ENCODE results near the gene CRMP1.

DNA sequence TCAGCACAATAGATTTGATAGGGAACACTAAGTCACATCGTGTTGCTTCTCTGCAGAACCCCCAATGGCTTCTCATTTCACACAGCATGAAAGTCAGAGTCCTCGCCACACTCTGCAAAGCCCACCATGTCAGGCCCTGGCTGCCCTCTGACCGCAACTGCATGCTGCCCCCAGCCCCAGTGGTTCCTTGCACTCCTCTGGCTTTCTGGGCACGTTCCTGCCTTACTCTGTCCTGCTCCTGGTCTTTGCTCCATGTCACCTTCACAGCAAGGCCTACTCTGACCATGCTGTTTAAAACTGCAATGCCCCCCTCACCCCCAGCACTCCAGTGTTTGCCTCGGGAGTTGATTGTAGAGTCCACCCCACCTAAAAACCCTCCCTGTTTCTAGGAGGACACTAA lies 103.7 kb downstream of the CRMP1 start:
- TF ChIP-seq, protein P1, sequence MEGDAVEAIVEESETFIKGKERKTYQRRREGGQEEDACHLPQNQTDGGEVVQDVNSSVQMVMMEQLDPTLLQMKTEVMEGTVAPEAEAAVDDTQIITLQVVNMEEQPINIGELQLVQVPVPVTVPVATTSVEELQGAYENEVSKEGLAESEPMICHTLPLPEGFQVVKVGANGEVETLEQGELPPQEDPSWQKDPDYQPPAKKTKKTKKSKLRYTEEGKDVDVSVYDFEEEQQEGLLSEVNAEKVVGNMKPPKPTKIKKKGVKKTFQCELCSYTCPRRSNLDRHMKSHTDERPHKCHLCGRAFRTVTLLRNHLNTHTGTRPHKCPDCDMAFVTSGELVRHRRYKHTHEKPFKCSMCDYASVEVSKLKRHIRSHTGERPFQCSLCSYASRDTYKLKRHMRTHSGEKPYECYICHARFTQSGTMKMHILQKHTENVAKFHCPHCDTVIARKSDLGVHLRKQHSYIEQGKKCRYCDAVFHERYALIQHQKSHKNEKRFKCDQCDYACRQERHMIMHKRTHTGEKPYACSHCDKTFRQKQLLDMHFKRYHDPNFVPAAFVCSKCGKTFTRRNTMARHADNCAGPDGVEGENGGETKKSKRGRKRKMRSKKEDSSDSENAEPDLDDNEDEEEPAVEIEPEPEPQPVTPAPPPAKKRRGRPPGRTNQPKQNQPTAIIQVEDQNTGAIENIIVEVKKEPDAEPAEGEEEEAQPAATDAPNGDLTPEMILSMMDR (IDR thresholded peaks at IDR 0.05) = no peak
- TF ChIP-seq POLR2A (IDR thresholded peaks at IDR 0.05) = no peak

Data from adrenal gland (tissue), 5 donors.